Measurements from ENCODE around the gene EFTUD2.
"Not testable (repeated sequence)": the region's sequence is repeated elsewhere in the genome, so short reads cannot be mapped to it uniquely, and the experiment has no call there.

EFTUD2 gene

GRCh38 chr17:44818508-44818907, 80.7 kb downstream of the EFTUD2 start:
- not testable (repeated sequence) for DNase-seq (ENCODE audit: low read depth in 2 of 3, low spot score in 1 of 3)

GRCh38 chr17:44812263-44812662, 87.0 kb downstream of the EFTUD2 start:
- no peak for DNase-seq (ENCODE audit: low read depth in 2 of 3, low spot score in 1 of 3)

DNA sequence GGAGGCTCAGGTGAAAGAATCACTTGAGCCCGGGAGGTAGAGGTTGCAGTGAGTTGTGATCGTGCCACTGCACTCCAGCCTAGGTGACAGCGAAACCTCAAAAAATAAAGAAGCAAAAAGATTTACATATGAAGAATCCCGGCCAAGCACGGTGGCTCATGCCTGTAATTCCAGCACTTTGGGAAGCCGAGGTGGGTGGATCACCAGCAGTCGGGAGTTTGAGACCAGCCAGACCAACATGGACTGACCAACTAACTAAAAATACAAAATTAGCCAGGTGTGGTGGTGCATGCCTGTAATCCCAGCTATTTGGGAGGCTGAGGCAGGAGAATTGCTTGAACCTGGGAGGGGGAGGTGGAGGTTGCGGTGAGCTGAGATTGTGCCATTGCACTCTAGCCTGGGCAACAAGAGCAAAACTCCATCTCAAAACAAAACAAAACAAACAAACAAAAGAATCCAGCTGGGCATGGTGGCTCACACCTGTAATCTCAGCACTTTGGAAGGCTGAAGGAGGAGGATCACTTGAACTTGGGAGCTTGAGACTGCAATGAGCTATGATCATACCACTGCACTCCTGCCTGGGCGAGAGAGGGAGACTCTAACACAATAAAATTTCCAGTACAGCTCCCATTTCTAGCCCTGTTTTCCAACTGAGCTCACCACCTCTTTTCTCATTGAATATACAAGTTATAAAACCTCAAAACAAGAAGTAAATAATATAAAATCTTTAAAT, 90.4 kb downstream of the EFTUD2 start:
- DNase-seq (ENCODE audit: low read depth in 2 of 3, low spot score in 1 of 3): not testable (repeated sequence)

DNA sequence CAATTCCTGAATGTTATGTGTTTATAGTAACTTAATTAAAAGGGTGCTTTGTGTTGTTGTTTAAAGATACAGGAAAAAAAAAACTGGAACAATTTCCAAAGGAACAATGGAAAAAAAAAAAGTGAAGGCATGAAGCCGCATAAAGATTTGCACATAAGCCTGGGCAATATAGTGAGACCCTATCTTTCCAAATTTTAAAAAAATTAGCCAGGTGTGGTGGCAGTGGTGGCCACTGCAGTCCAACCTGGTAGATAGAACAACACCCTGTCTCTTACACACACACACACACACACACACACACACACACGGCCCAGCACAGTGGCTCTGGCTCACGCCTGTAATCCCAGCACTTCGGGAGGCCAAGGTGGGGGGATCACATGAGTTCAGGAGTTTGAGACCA, 91.1 kb downstream of the EFTUD2 start:
- DNase-seq (ENCODE audit: low read depth in 2 of 3, low spot score in 1 of 3): no peak

DNA sequence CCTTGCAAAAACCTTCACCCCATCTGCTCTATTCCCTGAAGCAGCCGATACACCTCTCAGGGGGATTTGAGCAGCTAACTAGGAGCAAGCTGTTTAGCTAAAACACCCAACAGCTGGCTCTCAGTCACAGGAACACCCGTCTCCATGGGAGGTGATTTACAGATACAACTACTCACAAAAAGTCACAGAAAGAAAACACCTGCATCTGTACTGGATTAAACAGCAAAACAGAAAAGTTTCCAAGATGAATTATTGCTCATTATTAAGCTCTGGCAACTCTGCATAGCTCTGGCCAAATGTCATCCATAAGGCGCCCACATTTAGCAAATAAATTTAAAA, 91.5 kb downstream of the EFTUD2 start:
- no peak for DNase-seq (ENCODE audit: low read depth in 2 of 3, low spot score in 1 of 3)

- DNase-seq (ENCODE audit: low read depth in 2 of 3, low spot score in 1 of 3): no peak
Measured at GRCh38 chr17:44807093-44807816, 92.0 kb downstream of the EFTUD2 start.

GRCh38 chr17:44804302-44805089, 94.7 kb downstream of the EFTUD2 start:
- no peak for DNase-seq (ENCODE audit: low read depth in 2 of 3, low spot score in 1 of 3)

DNA sequence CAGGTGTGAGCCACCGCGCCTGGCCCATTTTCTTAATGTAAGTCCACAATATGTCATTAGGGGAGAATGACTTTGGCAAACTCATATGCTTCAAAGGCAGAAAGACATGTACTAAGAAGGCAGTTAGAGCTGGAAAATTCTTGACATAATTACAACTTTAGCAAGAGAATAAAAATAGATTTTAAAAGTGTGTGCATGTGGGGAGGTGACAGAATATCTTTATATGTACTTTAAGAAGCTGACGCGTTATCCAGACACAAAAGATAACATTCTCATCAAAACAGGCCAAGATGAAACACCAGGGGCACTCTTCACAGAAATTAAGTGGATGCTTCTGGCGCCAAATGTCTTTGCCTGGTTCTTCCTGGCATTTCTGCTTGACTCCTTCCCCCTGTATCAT, 97.4 kb downstream of the EFTUD2 start:
- no peak for DNase-seq (ENCODE audit: low read depth in 2 of 3, low spot score in 1 of 3)
